ENCODE measurements around the gene GABBR1.

- TF ChIP-seq, protein P1, sequence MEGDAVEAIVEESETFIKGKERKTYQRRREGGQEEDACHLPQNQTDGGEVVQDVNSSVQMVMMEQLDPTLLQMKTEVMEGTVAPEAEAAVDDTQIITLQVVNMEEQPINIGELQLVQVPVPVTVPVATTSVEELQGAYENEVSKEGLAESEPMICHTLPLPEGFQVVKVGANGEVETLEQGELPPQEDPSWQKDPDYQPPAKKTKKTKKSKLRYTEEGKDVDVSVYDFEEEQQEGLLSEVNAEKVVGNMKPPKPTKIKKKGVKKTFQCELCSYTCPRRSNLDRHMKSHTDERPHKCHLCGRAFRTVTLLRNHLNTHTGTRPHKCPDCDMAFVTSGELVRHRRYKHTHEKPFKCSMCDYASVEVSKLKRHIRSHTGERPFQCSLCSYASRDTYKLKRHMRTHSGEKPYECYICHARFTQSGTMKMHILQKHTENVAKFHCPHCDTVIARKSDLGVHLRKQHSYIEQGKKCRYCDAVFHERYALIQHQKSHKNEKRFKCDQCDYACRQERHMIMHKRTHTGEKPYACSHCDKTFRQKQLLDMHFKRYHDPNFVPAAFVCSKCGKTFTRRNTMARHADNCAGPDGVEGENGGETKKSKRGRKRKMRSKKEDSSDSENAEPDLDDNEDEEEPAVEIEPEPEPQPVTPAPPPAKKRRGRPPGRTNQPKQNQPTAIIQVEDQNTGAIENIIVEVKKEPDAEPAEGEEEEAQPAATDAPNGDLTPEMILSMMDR (IDR thresholded peaks at IDR 0.05) = no peak
- no peak for TF ChIP-seq EZH2 (IDR thresholded peaks at IDR 0.05; ENCODE audit: borderline replicate concordance, insufficient read depth, low read depth, low read length, poor library complexity, severe bottlenecking)
Measured at GRCh38 chr6:29655658-29656057, 22.7 kb upstream of the GABBR1 start.
